ENCODE measurements around the gene ARFGAP3. TPM values are rescaled to one million over a fixed set of nuclear protein-coding genes. Genes with fewer than 3 reads are reported as not detected.

The ARFGAP3 gene
- polyA plus RNA-seq, 1 of the 3 experiments (the other 2 are of a cell fraction), result 12.6 TPM

- Histone ChIP-seq H3K79me2 (ENCODE audit: insufficient read depth) (no peaks in the 10 kb centered on the region; the same call in 1 of the 2 replicates), H3K4me3 (ENCODE audit: low read depth in 2 of 2, low read length in 1 of 2) (no peak overlapping the region), H3K9ac (no peak overlapping the region), H4K20me1 (ENCODE audit: insufficient read depth) (no peaks in the 10 kb centered on the region), H3K9me3 (no peaks in the 10 kb centered on the region), H3F3A (replicated peaks; ENCODE audit: insufficient read depth) (no peaks in the 10 kb centered on the region), H3K36me3 (replicated peaks in 1 of 2; ENCODE audit: control insufficient read depth in 1 of 2, insufficient read depth in 2 of 2, low read length in 1 of 2) (peaks cover 25 to 28% of the 10 kb centered on the region in 2 experiments), H3K9me2 (no peaks in the 10 kb centered on the region), H3K27me3 (ENCODE audit: insufficient read depth) (no peaks in the 10 kb centered on the region), H3K4me2 (no peak overlapping the region), H2AFZ (ENCODE audit: low read depth) (no peak overlapping the region), H3K27ac (ENCODE audit: low read depth in 2 of 2, low read length in 1 of 2) (no peak overlapping the region), H3K4me1 (ENCODE audit: control insufficient read depth in 1 of 2, insufficient read depth in 2 of 2, low read depth in 1 of 2, low read length in 1 of 2) (no peaks in the 10 kb centered on the region)
- CTCF ChIA-PET, result no interaction called here
- POLR2A ChIA-PET, result no interaction called here
- no peak for DNase-seq
- TF ChIP-seq TCF12 (IDR thresholded peaks at IDR 0.05), result no peak
- TF ChIP-seq GABPA (IDR thresholded peaks at IDR 0.05; ENCODE audit: low read depth), result no peak
- no peak for TF ChIP-seq ELF1 (IDR thresholded peaks at IDR 0.05)
- no peak for TF ChIP-seq FOXM1 (IDR thresholded peaks at IDR 0.05; ENCODE audit: low read depth)
- TF ChIP-seq SMC3 (IDR thresholded peaks at IDR 0.05; ENCODE audit: low read depth, low read length), result no peak
- no peak for TF ChIP-seq RCOR1 (IDR thresholded peaks at IDR 0.05; ENCODE audit: low read length)
- no peak for TF ChIP-seq TAF1 (IDR thresholded peaks at IDR 0.05; ENCODE audit: borderline replicate concordance, low read depth, low read length)
- TF ChIP-seq YY1 (IDR thresholded peaks at IDR 0.05; ENCODE audit: low read depth), result no peak
- no peak for TF ChIP-seq NFIC (IDR thresholded peaks at IDR 0.05; ENCODE audit: borderline replicate concordance)
- TF ChIP-seq RAD21 (IDR thresholded peaks at IDR 0.05; ENCODE audit: low read length), result no peak
- no peak for TF ChIP-seq MXI1 (IDR thresholded peaks at IDR 0.05; ENCODE audit: low read depth, low read length)
- 100% methylated on average over 3 of the region's 4 CpGs for WGBS (ENCODE audit: low lambda C conversion rate)
Measured at GRCh38 chr22:42831712-42832111, 25.4 kb downstream of the ARFGAP3 start.

DNA sequence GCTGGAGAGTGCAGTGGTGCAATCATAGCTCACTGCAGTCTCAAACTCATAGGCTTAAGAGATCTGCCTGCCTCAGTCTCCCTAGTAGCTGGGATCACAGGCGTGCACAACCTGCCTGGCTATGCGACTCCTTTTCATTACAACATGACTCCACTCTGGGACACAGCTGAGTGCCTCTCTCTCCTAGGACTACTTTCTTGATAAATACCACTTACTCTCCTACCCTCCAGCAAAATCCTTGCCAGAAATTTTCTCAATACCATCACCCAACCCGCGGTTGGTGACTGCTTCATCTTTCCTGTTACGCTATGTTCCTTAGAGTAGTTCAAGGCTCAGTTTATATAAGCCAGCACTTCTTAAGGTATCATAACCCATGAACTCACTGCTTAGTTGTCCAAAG lies 26.9 kb downstream of the ARFGAP3 start:
- Histone ChIP-seq H3K4me3 (ENCODE audit: low read depth in 2 of 2, low read length in 1 of 2) (no peak overlapping the region), H3F3A (replicated peaks; ENCODE audit: insufficient read depth) (no peaks in the 10 kb centered on the region), H3K9me2 (no peaks in the 10 kb centered on the region), H4K20me1 (ENCODE audit: insufficient read depth) (no peaks in the 10 kb centered on the region), H3K36me3 (replicated peaks in 1 of 2; ENCODE audit: control insufficient read depth in 1 of 2, insufficient read depth in 2 of 2, low read length in 1 of 2) (peaks cover 18 to 29% of the 10 kb centered on the region in 2 experiments), H3K4me1 (ENCODE audit: control insufficient read depth in 1 of 2, insufficient read depth in 2 of 2, low read depth in 1 of 2, low read length in 1 of 2) (no peaks in the 10 kb centered on the region), H3K4me2 (no peak overlapping the region), H3K9ac (no peak overlapping the region), H3K27ac (ENCODE audit: low read depth in 2 of 2, low read length in 1 of 2) (no peak overlapping the region), H3K9me3 (no peaks in the 10 kb centered on the region), H2AFZ (ENCODE audit: low read depth) (no peak overlapping the region), H3K79me2 (ENCODE audit: insufficient read depth) (no peaks in the 10 kb centered on the region), H3K27me3 (ENCODE audit: insufficient read depth) (no peaks in the 10 kb centered on the region)
- POLR2A ChIA-PET, result no interaction called here
- DNase-seq, result no peak
- CTCF ChIA-PET, result no interaction called here
- 100% methylated on average over 5 of the region's 5 CpGs for WGBS (ENCODE audit: low lambda C conversion rate)
- TF ChIP-seq FOXJ3 (CRISPR knock-in tag; IDR thresholded peaks at IDR 0.05) (no peak), YY1 (IDR thresholded peaks at IDR 0.05; ENCODE audit: low read depth) (no peak), MXI1 (IDR thresholded peaks at IDR 0.05; ENCODE audit: low read depth, low read length) (no peak), MEF2A (IDR thresholded peaks at IDR 0.05; ENCODE audit: borderline replicate concordance, low read depth) (no peak), TCF12 (IDR thresholded peaks at IDR 0.05) (no peak), MAX (IDR thresholded peaks at IDR 0.05; ENCODE audit: low read depth) (no peak), CHD2 (IDR thresholded peaks at IDR 0.05; ENCODE audit: low read length, partially characterized antibody) (no peak), FOSL2 (IDR thresholded peaks at IDR 0.05; ENCODE audit: borderline replicate concordance, low read depth) (no peak), TEAD4 (IDR thresholded peaks at IDR 0.05; ENCODE audit: borderline replicate concordance, insufficient read depth) (no peak), EP300 (IDR thresholded peaks at IDR 0.05; ENCODE audit: borderline replicate concordance in 1 of 2, low read depth in 1 of 2, low read length in 1 of 2) (no peak), RAD21 (IDR thresholded peaks at IDR 0.05; ENCODE audit: low read length) (no peak), JUND (IDR thresholded peaks at IDR 0.05) (no peak), TAF1 (IDR thresholded peaks at IDR 0.05; ENCODE audit: borderline replicate concordance, low read depth, low read length) (no peak), RXRA (IDR thresholded peaks at IDR 0.05; ENCODE audit: borderline replicate concordance, low read depth) (no peak)

Measured in SK-N-SH (cell line).